Measurements from ENCODE around the gene BMPR1A. TPM values are rescaled to one million over a fixed set of nuclear protein-coding genes. Genes with fewer than 3 reads are reported as not detected.
A peak's percentile ranks its signal among the peaks of the same experiment; 100 is the strongest.
"Not testable (repeated sequence)": the region's sequence is repeated elsewhere in the genome, so short reads cannot be mapped to it uniquely, and the experiment has no call there.

Gene BMPR1A
- polyA plus RNA-seq, 3 donors: 0.25 to 0.67 (median 0.61) TPM

GRCh38 chr10:86945361-86946212, 189.2 kb downstream of the BMPR1A start:
- Histone ChIP-seq H3K9me3 (replicated peaks in 1 of 2; ENCODE audit: control insufficient read depth in 1 of 2, insufficient read depth in 1 of 2, low read length in 2 of 2) (no peaks in the 10 kb centered on the region), H4K20me1 (ENCODE audit: insufficient read depth, low read length) (no peaks in the 10 kb centered on the region), H3K36me3 (replicated peaks in 1 of 2; ENCODE audit: control insufficient read depth in 1 of 2, insufficient read depth in 2 of 2, low read length in 2 of 2) (no peaks in the 10 kb centered on the region), H3K27ac (ENCODE audit: low read depth in 1 of 2, low read length in 2 of 2) (no peak overlapping the region), H3K4me1 (ENCODE audit: control insufficient read depth in 1 of 2, insufficient read depth in 2 of 2, low read length in 2 of 2) (no peaks in the 10 kb centered on the region), H3K4me2 (replicated peaks; ENCODE audit: extremely low read depth, low read length, poor library complexity, severe bottlenecking) (no peak overlapping the region), H3K27me3 (ENCODE audit: control insufficient read depth in 2 of 2, insufficient read depth in 2 of 2, low read length in 2 of 2) (no peaks in the 10 kb centered on the region), H2AFZ (ENCODE audit: insufficient read depth, low read depth, low read length, poor library complexity, severe bottlenecking) (no peak overlapping the region), H3K79me2 (ENCODE audit: insufficient read depth, low read length) (no peaks in the 10 kb centered on the region), H3K9ac (ENCODE audit: insufficient read depth, low read length, poor library complexity, severe bottlenecking) (no peak overlapping the region), H3K4me3 (replicated peaks in 1 of 3; ENCODE audit: low read depth in 2 of 3, low read length in 3 of 3) (no peak overlapping the region)
- no peak for DNase-seq
- Mint-ChIP-seq H3K27ac (no peak overlapping the region), H3K9me3 (peaks cover 0 to 4% (median 2%) of the 10 kb centered on the region in 7 donors), H3K36me3 (no peaks in the 10 kb centered on the region), H3K4me1 (no peaks in the 10 kb centered on the region), H3K27me3 (ENCODE audit: low read depth in 3 of 3) (peaks cover 3 to 12% (median 4%) of the 10 kb centered on the region in 3 donors), H3K4me3 (no peak overlapping the region)
- WGBS (ENCODE audit: insufficient coverage): 91% methylated on average over 9 of the region's 18 CpGs
- intact Hi-C loops (cut with micrococcal nuclease): no loop called here
- no peak for TF ChIP-seq CTCF (IDR thresholded peaks at IDR 0.05)

- no peak overlapping the region for H3K4me2 ChIP-seq (replicated peaks; ENCODE audit: extremely low read depth, low read length, poor library complexity, severe bottlenecking)
- WGBS (ENCODE audit: insufficient coverage): 92% methylated on average over 12 of the region's 13 CpGs
- Mint-ChIP-seq H3K9me3 (peaks cover 0 to 6% (median 4%) of the 10 kb centered on the region in 7 donors), H3K4me1 (no peaks in the 10 kb centered on the region), H3K36me3 (no peaks in the 10 kb centered on the region), H3K27me3 (ENCODE audit: low read depth in 3 of 3) (peaks cover 4 to 12% (median 5%) of the 10 kb centered on the region in 3 donors), H3K27ac (peak overlapping the region in 1 of 7 donors; percentile 31), H3K4me3 (no peak overlapping the region)
- H3K9me3 ChIP-seq (replicated peaks in 1 of 2; ENCODE audit: control insufficient read depth in 1 of 2, insufficient read depth in 1 of 2, low read length in 2 of 2): peaks cover 0 to under 1% of the 10 kb centered on the region in 2 donors
- H3K27me3 ChIP-seq (ENCODE audit: control insufficient read depth in 2 of 2, insufficient read depth in 2 of 2, low read length in 2 of 2): no peaks in the 10 kb centered on the region
- DNase-seq: no peak
- H3K79me2 ChIP-seq (ENCODE audit: insufficient read depth, low read length): no peaks in the 10 kb centered on the region
- TF ChIP-seq CTCF (IDR thresholded peaks at IDR 0.05): no peak
- intact Hi-C loops (cut with micrococcal nuclease): no loop called here
- no peak overlapping the region for H2AFZ ChIP-seq (ENCODE audit: insufficient read depth, low read depth, low read length, poor library complexity, severe bottlenecking)
- no peaks in the 10 kb centered on the region for H4K20me1 ChIP-seq (ENCODE audit: insufficient read depth, low read length)
- H3K9ac ChIP-seq (ENCODE audit: insufficient read depth, low read length, poor library complexity, severe bottlenecking): no peak overlapping the region
- no peaks in the 10 kb centered on the region for H3K4me1 ChIP-seq (ENCODE audit: control insufficient read depth in 1 of 2, insufficient read depth in 2 of 2, low read length in 2 of 2)
- H3K4me3 ChIP-seq (replicated peaks in 1 of 3; ENCODE audit: low read depth in 2 of 3, low read length in 3 of 3): no peak overlapping the region
- no peak overlapping the region for H3K27ac ChIP-seq (ENCODE audit: low read depth in 1 of 2, low read length in 2 of 2)
- no peaks in the 10 kb centered on the region for H3K36me3 ChIP-seq (replicated peaks in 1 of 2; ENCODE audit: control insufficient read depth in 1 of 2, insufficient read depth in 2 of 2, low read length in 2 of 2)
Observed at GRCh38 chr10:86946213-86947155, 190.1 kb downstream of the BMPR1A start.

- H3K36me3 ChIP-seq (replicated peaks in 1 of 2; ENCODE audit: control insufficient read depth in 1 of 2, insufficient read depth in 2 of 2, low read length in 2 of 2); H3K4me3 Mint-ChIP-seq; H3K36me3 Mint-ChIP-seq; intact Hi-C loops (cut with micrococcal nuclease); H3K4me2 ChIP-seq (replicated peaks; ENCODE audit: extremely low read depth, low read length, poor library complexity, severe bottlenecking); H4K20me1 ChIP-seq (ENCODE audit: insufficient read depth, low read length); H3K9ac ChIP-seq (ENCODE audit: insufficient read depth, low read length, poor library complexity, severe bottlenecking); H3K4me1 Mint-ChIP-seq; DNase-seq; H3K27ac Mint-ChIP-seq; H3K4me3 ChIP-seq (replicated peaks in 1 of 3; ENCODE audit: low read depth in 2 of 3, low read length in 3 of 3); H3K4me1 ChIP-seq (ENCODE audit: control insufficient read depth in 1 of 2, insufficient read depth in 2 of 2, low read length in 2 of 2); H3K79me2 ChIP-seq (ENCODE audit: insufficient read depth, low read length); H2AFZ ChIP-seq (ENCODE audit: insufficient read depth, low read depth, low read length, poor library complexity, severe bottlenecking); H3K27ac ChIP-seq (ENCODE audit: low read depth in 1 of 2, low read length in 2 of 2); H3K27me3 ChIP-seq (ENCODE audit: control insufficient read depth in 2 of 2, insufficient read depth in 2 of 2, low read length in 2 of 2): not testable (repeated sequence)
- Mint-ChIP-seq H3K27me3 (ENCODE audit: low read depth in 3 of 3) (peaks cover 4 to 12% (median 8%) of the 10 kb centered on the region in 3 donors), H3K9me3 (peaks cover 10 to 17% (median 16%) of the 10 kb centered on the region in 7 donors)
- H3K9me3 ChIP-seq (replicated peaks in 1 of 2; ENCODE audit: control insufficient read depth in 1 of 2, insufficient read depth in 1 of 2, low read length in 2 of 2): peaks cover 12 to 14% of the 10 kb centered on the region in 2 donors
- WGBS (ENCODE audit: insufficient coverage): no CpG with 5 or more reads among the region's 4 CpGs
Observed at GRCh38 chr10:86947806-86948205, 191.4 kb downstream of the BMPR1A start.

Measured in CD14-positive monocyte (primary cell).